Astrocyte (in vitro differentiated cells and primary cell): ENCODE measurements around the gene FRMD5.

Source experiments
- EZH2 ChIP-seq: IDR thresholded peaks from 2 replicates; pipeline ENCODE4 v1.6.1; 2012; ENCODE audit warnings: mild to moderate bottlenecking, low read length, inconsistent platforms; ENCODE audit not compliant: insufficient read depth
- TF ChIP-seq, protein P1 (sequence below): IDR thresholded peaks from 2 replicates; pipeline ENCODE4 v1.5.1; 2011; ENCODE audit warnings: low read depth, mild to moderate bottlenecking, inconsistent platforms, low read length, moderate library complexity; ENCODE audit not compliant: insufficient read depth

DNA sequence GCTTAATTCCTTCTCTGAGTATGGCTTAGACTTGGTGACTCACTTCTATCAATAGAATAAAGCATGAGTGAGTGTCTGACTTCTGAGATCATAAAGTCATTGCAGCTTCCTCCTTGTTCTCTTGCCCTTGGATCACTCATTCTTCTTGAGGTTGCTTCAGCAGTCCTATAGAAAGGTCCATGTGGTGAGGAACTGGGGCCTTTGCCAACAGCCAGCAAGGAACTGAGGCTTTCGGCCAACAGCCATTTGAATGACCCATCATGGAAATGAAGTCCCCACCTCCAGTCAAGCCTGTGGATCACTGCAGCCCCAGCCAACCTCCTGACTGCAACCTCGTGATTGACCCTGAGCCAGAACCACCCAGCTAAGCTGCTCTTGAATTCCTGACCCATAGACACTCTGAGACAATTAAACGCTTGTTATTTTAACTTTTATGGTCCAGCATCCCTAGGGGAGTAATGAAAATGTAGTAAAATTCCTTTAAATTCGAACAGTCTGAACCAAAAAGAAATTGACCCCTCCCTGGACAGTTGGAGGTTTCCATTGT, 283.8 kb downstream of the FRMD5 start:
- no peak for TF ChIP-seq EZH2
- TF ChIP-seq, protein P1, sequence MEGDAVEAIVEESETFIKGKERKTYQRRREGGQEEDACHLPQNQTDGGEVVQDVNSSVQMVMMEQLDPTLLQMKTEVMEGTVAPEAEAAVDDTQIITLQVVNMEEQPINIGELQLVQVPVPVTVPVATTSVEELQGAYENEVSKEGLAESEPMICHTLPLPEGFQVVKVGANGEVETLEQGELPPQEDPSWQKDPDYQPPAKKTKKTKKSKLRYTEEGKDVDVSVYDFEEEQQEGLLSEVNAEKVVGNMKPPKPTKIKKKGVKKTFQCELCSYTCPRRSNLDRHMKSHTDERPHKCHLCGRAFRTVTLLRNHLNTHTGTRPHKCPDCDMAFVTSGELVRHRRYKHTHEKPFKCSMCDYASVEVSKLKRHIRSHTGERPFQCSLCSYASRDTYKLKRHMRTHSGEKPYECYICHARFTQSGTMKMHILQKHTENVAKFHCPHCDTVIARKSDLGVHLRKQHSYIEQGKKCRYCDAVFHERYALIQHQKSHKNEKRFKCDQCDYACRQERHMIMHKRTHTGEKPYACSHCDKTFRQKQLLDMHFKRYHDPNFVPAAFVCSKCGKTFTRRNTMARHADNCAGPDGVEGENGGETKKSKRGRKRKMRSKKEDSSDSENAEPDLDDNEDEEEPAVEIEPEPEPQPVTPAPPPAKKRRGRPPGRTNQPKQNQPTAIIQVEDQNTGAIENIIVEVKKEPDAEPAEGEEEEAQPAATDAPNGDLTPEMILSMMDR: no peak
